HFFc6 (cell line): ENCODE results near the gene MRAP. TPM values are rescaled to one million over a fixed set of nuclear protein-coding genes. Genes with fewer than 3 reads are reported as not detected.

Experiments
- DNase-seq: peaks from one replicate; pipeline ENCODE4 v3.0.0-alpha.2; 2018
- H3K27ac Mint-ChIP-seq: 2 replicates; pipeline ENCODE4 v1.8.0; 2020; ENCODE audit warnings: mild to moderate bottlenecking, mixed read lengths
- H3K27me3 Mint-ChIP-seq: 2 replicates; pipeline ENCODE4 v1.8.0; 2021; ENCODE audit warnings: mild to moderate bottlenecking, moderate library complexity, mixed read lengths; ENCODE audit not compliant: insufficient read depth
- H3K36me3 Mint-ChIP-seq: 2 replicates; pipeline ENCODE4 v1.8.0; 2021; ENCODE audit warnings: low read depth, mixed read lengths
- H3K4me1 Mint-ChIP-seq: 2 replicates; pipeline ENCODE4 v1.8.0; 2020; ENCODE audit warnings: low read depth, mixed read lengths
- H3K4me3 Mint-ChIP-seq: 2 replicates; pipeline ENCODE4 v1.8.0; 2020; ENCODE audit warnings: mild to moderate bottlenecking, moderate library complexity, mixed read lengths
- H3K9me3 Mint-ChIP-seq: 2 replicates; pipeline ENCODE4 v1.8.0; 2020; ENCODE audit warnings: mild to moderate bottlenecking, mixed read lengths
- CTCF ChIP-seq: fragments of 200-600 bp; sonication (generic); IDR thresholded peaks from 2 replicates; pipeline ENCODE4 v1.5.0; 2021; ENCODE audit warnings: antibody characterized with exemption, mild to moderate bottlenecking
- total RNA-seq, 6 experiments: library from RNA; stranded (reverse); fragmentation: NEBNext Ultra II Directional; extraction: Animal tissue kit (Norgen Biotek cat#: 25700); gene quantifications; 2 replicates in 1 of 6; 3 replicates in 5 of 6; pipeline ENCODE4 v1.2.3, GENCODE V29; 2021

MRAP gene
- total RNA-seq, 6 experiments from 2014 or later = not detected

GRCh38 chr21:32335601-32336575 is 37.2 kb downstream of the MRAP start:
- no peaks in the 10 kb centered on the region for H3K9me3 Mint-ChIP-seq
- no peak overlapping the region for H3K4me3 Mint-ChIP-seq
- no peak for DNase-seq
- H3K36me3 Mint-ChIP-seq = peaks cover 75% of the 10 kb centered on the region
- H3K27ac Mint-ChIP-seq = no peak overlapping the region
- H3K27me3 Mint-ChIP-seq = peaks cover 2% of the 10 kb centered on the region; the same call in 1 of the 2 replicates
- no peak for TF ChIP-seq CTCF
- peaks cover 57% of the 10 kb centered on the region for H3K4me1 Mint-ChIP-seq

GRCh38 chr21:32336711-32337110 is 38.1 kb downstream of the MRAP start:
- Mint-ChIP-seq H3K4me1 (peaks cover 51% of the 10 kb centered on the region), H3K36me3 (peaks cover 72% of the 10 kb centered on the region), H3K27me3 (peaks cover 2% of the 10 kb centered on the region; the same call in 1 of the 2 replicates), H3K9me3 (no peaks in the 10 kb centered on the region), H3K4me3 (no peak overlapping the region), H3K27ac (peak overlapping the region; percentile 63; the same call in 1 of the 2 replicates)
- TF ChIP-seq CTCF = no peak
- peak; percentile 29 for DNase-seq

- Mint-ChIP-seq H3K4me3 (no peak overlapping the region), H3K4me1 (peaks cover 51% of the 10 kb centered on the region), H3K9me3 (no peaks in the 10 kb centered on the region), H3K36me3 (peaks cover 67% of the 10 kb centered on the region), H3K27ac (peak overlapping the region; percentile 63; the same call in 1 of the 2 replicates), H3K27me3 (peaks cover 2% of the 10 kb centered on the region; the same call in 1 of the 2 replicates)
- no peak for DNase-seq
- no peak for TF ChIP-seq CTCF
These were observed 38.6 kb downstream of the MRAP start for GRCh38 chr21:32337206-32337605.

GRCh38 chr21:32338209-32338921 is 39.7 kb downstream of the MRAP start:
- Mint-ChIP-seq H3K4me1 (peaks cover 45% of the 10 kb centered on the region), H3K9me3 (no peaks in the 10 kb centered on the region; the same call in 1 of the 2 replicates), H3K4me3 (no peak overlapping the region), H3K36me3 (peaks cover 61% of the 10 kb centered on the region), H3K27ac (peak overlapping the region; percentile 23; the same call in 1 of the 2 replicates), H3K27me3 (peaks cover 2% of the 10 kb centered on the region; the same call in 1 of the 2 replicates)
- no peak for DNase-seq
- no peak for TF ChIP-seq CTCF

GRCh38 chr21:32340863-32341848 is 42.5 kb downstream of the MRAP start:
- Mint-ChIP-seq H3K36me3 (peaks cover 73% of the 10 kb centered on the region), H3K4me1 (peaks cover 41% of the 10 kb centered on the region), H3K9me3 (peaks cover 15% of the 10 kb centered on the region), H3K27ac (no peak overlapping the region), H3K27me3 (peaks cover 2% of the 10 kb centered on the region), H3K4me3 (no peak overlapping the region)
- DNase-seq = no peak
- TF ChIP-seq CTCF = no peak
